Caco-2 (cell line): ENCODE data around the gene FMO1. TPM values are rescaled to one million over a fixed set of nuclear protein-coding genes. Genes with fewer than 3 reads are reported as not detected.
"Not testable (repeated sequence)": the region's sequence is repeated elsewhere in the genome, so short reads cannot be mapped to it uniquely, and the experiment has no call there.

Experiments used
- BruUV-seq: library from RNA; stranded (reverse); fragments of 400-500 nt; replicated peaks from 2 replicates; lab custom pipeline; 2021; lab: Mats Ljungman, UMichigan
- CTCF ChIA-PET: fragments of 300-600 bp; sonication (Branson Sonifier 250); formaldehyde crosslinking; loops from one replicate; lab custom pipeline; 2022; ENCODE audit warnings: antibody characterized with exemption; lab: Charles Lee
- POLR2A ChIA-PET: fragments of 300-600 bp; sonication (Branson Sonifier 250); formaldehyde crosslinking; loops from one replicate; lab custom pipeline; 2022; ENCODE audit warnings: antibody characterized with exemption; lab: Charles Lee
- DNase-seq, 2 experiments: peaks; one replicate each; pipeline versions ENCODE4 v3.0.0 to v3.0.0-alpha.2; 2020 to 2022
- H3K27me3 ChIP-seq: replicated peaks from 2 replicates; pipeline ENCODE4 v1.6.0; 2011; ENCODE audit warnings: low read length; ENCODE audit not compliant: control insufficient read depth, insufficient read depth
- H3K36me3 ChIP-seq: 2 replicates; pipeline ENCODE4 v1.5.1; 2011; ENCODE audit warnings: low read length; ENCODE audit not compliant: control insufficient read depth, insufficient read depth
- H3K4me1 ChIP-seq: fragments of 250-450 bp; sonication (Bioruptor Pico); 2 replicates; pipeline ENCODE4 v1.5.1; 2020; ENCODE audit warnings: mild to moderate bottlenecking
- H3K4me3 ChIP-seq: 2 replicates; pipeline ENCODE4 v1.5.1; 2011; ENCODE audit warnings: low read depth, mild to moderate bottlenecking, control low read depth, low read length
- H3K9me3 ChIP-seq: fragments of 250-450 bp; sonication (Bioruptor Pico); 2 replicates; pipeline ENCODE4 v1.5.1; 2020; ENCODE audit warnings: mild to moderate bottlenecking, moderate library complexity
- H3K27ac Mint-ChIP-seq: one replicate; pipeline ENCODE4 v1.8.0; 2022; ENCODE audit warnings: mixed read lengths; ENCODE audit not compliant: unreplicated experiment
- H3K27me3 Mint-ChIP-seq: one replicate; pipeline ENCODE4 v1.8.0; 2022; ENCODE audit warnings: mixed read lengths; ENCODE audit not compliant: insufficient read depth, unreplicated experiment
- H3K36me3 Mint-ChIP-seq: one replicate; pipeline ENCODE4 v1.8.0; 2022; ENCODE audit warnings: mild to moderate bottlenecking, mixed read lengths; ENCODE audit not compliant: insufficient read depth, unreplicated experiment
- H3K4me1 Mint-ChIP-seq: one replicate; pipeline ENCODE4 v1.8.0; 2022; ENCODE audit warnings: low read depth, mixed read lengths; ENCODE audit not compliant: unreplicated experiment
- H3K4me3 Mint-ChIP-seq: one replicate; pipeline ENCODE4 v1.8.0; 2022; ENCODE audit warnings: mild to moderate bottlenecking, moderate library complexity, mixed read lengths; ENCODE audit not compliant: unreplicated experiment
- H3K9me3 Mint-ChIP-seq: one replicate; pipeline ENCODE4 v1.8.0; 2022; ENCODE audit warnings: mixed read lengths; ENCODE audit not compliant: unreplicated experiment
- intact Hi-C: fragments of 100-400 bp; cut with micrococcal nuclease; formaldehyde crosslinking; loops from one replicate; pipeline ENCODE4 v1.10.0; 2022; ENCODE audit not compliant: unreplicated experiment
- total RNA-seq: library from RNA; stranded (reverse); gene quantifications from 2 replicates; pipeline ENCODE4 v1.2.3, GENCODE V29; 2022
- TF ChIP-seq, protein P1 (sequence below), 2 experiments: fragments of 200-600 bp in 1 of 2; IDR thresholded peaks; 1 replicate in 1 of 2; 2 replicates in 1 of 2; pipeline versions ENCODE4 v1.5.1 to v1.8.0; 2011 to 2022; ENCODE audit warnings: antibody characterized with exemption in 1 of 2, control low read depth in 1 of 2, inconsistent platforms in 1 of 2, low read depth in 1 of 2, low read length in 1 of 2, mild to moderate bottlenecking in 1 of 2, moderate library complexity in 1 of 2; ENCODE audit not compliant: insufficient read depth in 1 of 2, severe bottlenecking in 1 of 2, unreplicated experiment in 1 of 2

Gene FMO1
- total RNA-seq, 1 experiment from 2014 or later = not detected

DNA sequence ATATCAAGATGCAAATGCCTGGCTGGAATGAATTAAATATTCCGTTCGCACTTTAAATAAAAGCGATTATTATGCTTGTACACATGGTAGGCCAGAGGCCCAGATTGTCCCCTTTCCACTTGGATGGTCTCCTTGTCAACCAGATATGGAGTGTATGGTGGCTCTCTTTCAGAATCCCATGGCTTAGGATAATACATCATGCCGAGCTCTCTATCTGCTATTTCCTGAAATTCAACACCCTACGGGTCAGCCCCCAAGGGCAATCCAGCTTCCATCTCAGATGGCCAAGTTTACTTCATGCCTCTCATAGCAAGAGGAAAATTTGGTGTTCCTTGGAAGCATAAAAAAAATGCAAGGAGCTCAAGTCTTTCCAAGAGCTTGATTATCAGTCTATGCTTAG lies 25.4 kb upstream of the FMO1 start:
- Histone ChIP-seq H3K4me1 (no peaks in the 10 kb centered on the region), H3K27me3 (no peaks in the 10 kb centered on the region), H3K36me3 (no peaks in the 10 kb centered on the region), H3K9me3 (no peaks in the 10 kb centered on the region; the same call in 1 of the 2 replicates), H3K4me3 (no peak overlapping the region)
- Mint-ChIP-seq H3K4me3 (no peak overlapping the region), H3K27ac (no peak overlapping the region), H3K4me1 (peaks cover 15% of the 10 kb centered on the region), H3K27me3 (no peaks in the 10 kb centered on the region), H3K9me3 (no peaks in the 10 kb centered on the region), H3K36me3 (no peaks in the 10 kb centered on the region)
- TF ChIP-seq, protein P1, sequence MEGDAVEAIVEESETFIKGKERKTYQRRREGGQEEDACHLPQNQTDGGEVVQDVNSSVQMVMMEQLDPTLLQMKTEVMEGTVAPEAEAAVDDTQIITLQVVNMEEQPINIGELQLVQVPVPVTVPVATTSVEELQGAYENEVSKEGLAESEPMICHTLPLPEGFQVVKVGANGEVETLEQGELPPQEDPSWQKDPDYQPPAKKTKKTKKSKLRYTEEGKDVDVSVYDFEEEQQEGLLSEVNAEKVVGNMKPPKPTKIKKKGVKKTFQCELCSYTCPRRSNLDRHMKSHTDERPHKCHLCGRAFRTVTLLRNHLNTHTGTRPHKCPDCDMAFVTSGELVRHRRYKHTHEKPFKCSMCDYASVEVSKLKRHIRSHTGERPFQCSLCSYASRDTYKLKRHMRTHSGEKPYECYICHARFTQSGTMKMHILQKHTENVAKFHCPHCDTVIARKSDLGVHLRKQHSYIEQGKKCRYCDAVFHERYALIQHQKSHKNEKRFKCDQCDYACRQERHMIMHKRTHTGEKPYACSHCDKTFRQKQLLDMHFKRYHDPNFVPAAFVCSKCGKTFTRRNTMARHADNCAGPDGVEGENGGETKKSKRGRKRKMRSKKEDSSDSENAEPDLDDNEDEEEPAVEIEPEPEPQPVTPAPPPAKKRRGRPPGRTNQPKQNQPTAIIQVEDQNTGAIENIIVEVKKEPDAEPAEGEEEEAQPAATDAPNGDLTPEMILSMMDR (IDR thresholded peaks at IDR 0.05; ENCODE audit: insufficient read depth in 1 of 2, low read depth in 1 of 2, low read length in 1 of 2, severe bottlenecking in 1 of 2, unreplicated experiment in 1 of 2) = no peak
- ChIA-PET CTCF (no interaction called here), POLR2A (no interaction called here)
- DNase-seq = no peak
- no TSS peak for BruUV-seq
- intact Hi-C loops = no loop called here

DNA sequence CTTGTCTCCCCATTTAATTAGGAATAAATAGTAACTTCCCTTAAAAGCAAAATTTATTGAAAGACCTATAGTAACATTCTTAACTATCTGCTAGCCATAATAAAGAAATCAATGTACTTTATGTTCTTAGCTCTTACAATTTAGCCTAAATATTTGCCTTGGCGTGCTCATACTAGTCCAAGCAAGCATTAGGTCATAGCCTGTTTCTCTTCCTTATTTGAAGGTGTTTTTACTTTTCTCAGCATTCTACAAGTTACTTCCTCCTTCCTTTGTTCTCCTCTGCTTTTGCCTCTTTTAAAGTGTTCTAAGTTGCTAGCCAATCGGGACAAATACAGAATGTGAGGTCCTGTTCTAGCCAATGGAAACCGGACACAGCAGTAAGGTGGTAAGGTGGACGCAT lies 24.0 kb upstream of the FMO1 start:
- POLR2A ChIA-PET, H3K36me3 ChIP-seq, CTCF ChIA-PET, BruUV-seq, H3K4me1 ChIP-seq, H3K36me3 Mint-ChIP-seq, intact Hi-C loops, H3K9me3 Mint-ChIP-seq, H3K27me3 Mint-ChIP-seq, H3K4me3 ChIP-seq, H3K27ac Mint-ChIP-seq, H3K4me3 Mint-ChIP-seq, H3K9me3 ChIP-seq, DNase-seq, H3K27me3 ChIP-seq: not testable (repeated sequence)
- H3K4me1 Mint-ChIP-seq = peaks cover 15% of the 10 kb centered on the region

DNA sequence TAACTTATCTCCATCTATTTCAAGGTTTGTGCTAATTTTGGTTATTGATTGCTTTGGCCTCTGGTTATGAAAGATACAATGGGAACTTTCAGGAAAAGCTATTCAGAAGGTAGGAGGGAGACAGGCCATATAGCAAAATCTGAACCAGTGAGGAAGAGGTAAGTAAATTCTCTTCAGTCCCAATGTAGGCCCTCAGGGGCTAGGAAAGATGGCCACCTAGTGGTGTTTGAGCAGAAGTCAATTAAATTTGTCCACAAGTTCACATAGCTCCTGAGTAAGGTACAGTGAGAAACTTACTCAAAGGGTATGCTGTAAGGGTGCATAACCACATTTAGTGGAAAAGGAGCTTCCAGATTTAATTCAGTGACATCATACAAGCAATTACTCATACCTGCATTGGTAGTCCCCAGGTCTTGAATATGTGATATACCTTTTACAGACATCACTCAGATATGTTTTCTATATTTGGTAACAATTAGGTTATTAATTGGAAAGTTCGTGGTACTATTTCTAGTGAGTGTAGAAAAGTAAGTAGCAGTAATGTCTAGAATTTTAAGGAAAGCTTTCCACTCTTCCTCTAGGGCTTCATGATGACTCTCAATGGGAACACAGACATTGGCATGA lies 21.4 kb upstream of the FMO1 start:
- Histone ChIP-seq H3K9me3 (no peaks in the 10 kb centered on the region; the same call in 1 of the 2 replicates), H3K27me3 (no peaks in the 10 kb centered on the region), H3K36me3 (no peaks in the 10 kb centered on the region), H3K4me1 (no peaks in the 10 kb centered on the region), H3K4me3 (no peak overlapping the region)
- H3K4me1 Mint-ChIP-seq = peaks cover 6% of the 10 kb centered on the region
- intact Hi-C loops = loop anchor here (1.0 to 2.0 kb wide), 5 partner anchors 16 to 260 kb away; no protein-coding TSS in a partner anchor
- no peak overlapping the region for H3K4me3 Mint-ChIP-seq
- H3K27me3 Mint-ChIP-seq = no peaks in the 10 kb centered on the region
- TF ChIP-seq, protein P1 (IDR thresholded peaks at IDR 0.05; ENCODE audit: insufficient read depth in 1 of 2, low read depth in 1 of 2, low read length in 1 of 2, severe bottlenecking in 1 of 2, unreplicated experiment in 1 of 2) = peak; percentile 80 to 83
- ChIA-PET POLR2A (no interaction called here), CTCF (interaction anchor here (0.6 to 2.3 kb wide), 13 partner anchors 13 to 666 kb away, joined by 3 to 42 read pairs (median 7); partner anchors contain the start of gene FMO4)
- H3K36me3 Mint-ChIP-seq = no peaks in the 10 kb centered on the region
- no TSS peak for BruUV-seq
- no peak overlapping the region for H3K27ac Mint-ChIP-seq
- DNase-seq = peak; percentile 60 to 66
- H3K9me3 Mint-ChIP-seq = no peaks in the 10 kb centered on the region
